RWPE1 (cell line): ENCODE results near the gene OR10R2.

Experiments used
- CTCF ChIA-PET: fragments of 350-600 bp; sonication (Branson Sonifier 250); formaldehyde crosslinking; extraction: SDS; loops from one replicate; lab custom pipeline; 2021; lab: Yijun Ruan, JAX
- POLR2A ChIA-PET: fragments of 400-600 bp; formaldehyde crosslinking; extraction: SDS; loops from one replicate; lab custom pipeline; 2020; ENCODE audit warnings: antibody characterized with exemption; ENCODE audit not compliant: low non-redundant PET; lab: Yijun Ruan, JAX
- DNase-seq: peaks from one replicate; pipeline ENCODE4 v3.0.0; 2012; ENCODE audit warnings: low spot score
- H3K27ac ChIP-seq: fragments of 450-650 bp; 2 replicates; pipeline ENCODE4 v1.5.1; 2017
- CTCF ChIP-seq: fragments of 450-650 bp; conservative IDR thresholded peaks from 2 replicates; pipeline ENCODE4 v1.5.1; 2017; ENCODE audit warnings: low read depth, mild to moderate bottlenecking

OR10R2 gene

GRCh38 chr1:158494796-158495195 is 22.8 kb downstream of the OR10R2 start:
- no peak for TF ChIP-seq CTCF
- ChIA-PET CTCF (interaction anchor here (0.5 to 0.6 kb wide), 2 partner anchors 57 to 1023 kb away, joined by 3 to 6 read pairs; no protein-coding TSS in a partner anchor), POLR2A (no interaction called here)
- no peak overlapping the region for H3K27ac ChIP-seq
- DNase-seq, result no peak

GRCh38 chr1:158496374-158496773 is 24.4 kb downstream of the OR10R2 start:
- no peak overlapping the region for H3K27ac ChIP-seq
- DNase-seq, result no peak
- ChIA-PET POLR2A (no interaction called here), CTCF (interaction anchor here (0.6 kb wide), 2 partner anchors 130 to 292 kb away, joined by 3 read pairs; no protein-coding TSS in a partner anchor)
- TF ChIP-seq CTCF, result no peak

GRCh38 chr1:158506369-158506987 is 34.5 kb downstream of the OR10R2 start:
- ChIA-PET POLR2A (no interaction called here), CTCF (no interaction called here)
- no peak for DNase-seq
- H3K27ac ChIP-seq, result no peak overlapping the region
- TF ChIP-seq CTCF, result no peak

- ChIA-PET CTCF (no interaction called here), POLR2A (no interaction called here)
- no peak for TF ChIP-seq CTCF
- no peak overlapping the region for H3K27ac ChIP-seq
- DNase-seq, result no peak
Observed at GRCh38 chr1:158507511-158507910, 35.5 kb downstream of the OR10R2 start.

GRCh38 chr1:158509471-158510156 is 37.6 kb downstream of the OR10R2 start:
- DNase-seq, result no peak
- H3K27ac ChIP-seq, result no peak overlapping the region
- CTCF ChIA-PET, result no interaction called here
- POLR2A ChIA-PET, result no interaction called here
- TF ChIP-seq CTCF, result no peak

- no peak for TF ChIP-seq CTCF
- DNase-seq, result no peak
- ChIA-PET CTCF (no interaction called here), POLR2A (no interaction called here)
- no peak overlapping the region for H3K27ac ChIP-seq
Observed at GRCh38 chr1:158516966-158517365, 44.9 kb downstream of the OR10R2 start.
